ENCODE measurements around the gene DHX40. TPM values are rescaled to one million over a fixed set of nuclear protein-coding genes. Genes with fewer than 3 reads are reported as not detected.
A peak's percentile ranks its signal among the peaks of the same experiment; 100 is the strongest.
"Not testable (repeated sequence)": the region's sequence is repeated elsewhere in the genome, so short reads cannot be mapped to it uniquely, and the experiment has no call there.

The DHX40 gene
- total RNA-seq, 2 experiments from 2014 or later: 17.9 to 18.4 TPM

DNA sequence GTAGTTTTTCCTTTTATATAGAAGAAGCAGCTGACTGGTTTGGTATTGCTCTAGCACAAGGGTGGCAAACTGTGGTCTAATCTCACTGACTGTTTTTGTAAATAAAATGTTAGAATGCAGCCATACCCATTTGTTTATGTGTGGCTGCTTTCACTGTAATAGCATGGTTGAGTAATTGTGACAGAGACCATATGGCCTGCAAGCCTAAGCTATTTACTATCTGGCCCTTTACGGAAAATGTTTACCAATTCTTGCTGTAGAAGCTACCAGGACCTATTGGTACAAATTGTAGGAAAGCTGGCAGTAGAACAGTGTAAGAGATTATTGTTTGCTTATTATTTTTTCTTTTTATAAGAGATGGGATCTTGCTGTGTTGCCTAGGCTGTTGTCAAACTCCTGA lies 18.8 kb downstream of the DHX40 start:
- H3K9me3 Mint-ChIP-seq; H3K4me1 Mint-ChIP-seq; POLR2A ChIA-PET; H3K4me3 Mint-ChIP-seq; DNase-seq; H3K36me3 Mint-ChIP-seq (ENCODE audit: low read depth); CTCF ChIA-PET; H3K27me3 Mint-ChIP-seq; H3K27ac Mint-ChIP-seq: not testable (repeated sequence)

DNA sequence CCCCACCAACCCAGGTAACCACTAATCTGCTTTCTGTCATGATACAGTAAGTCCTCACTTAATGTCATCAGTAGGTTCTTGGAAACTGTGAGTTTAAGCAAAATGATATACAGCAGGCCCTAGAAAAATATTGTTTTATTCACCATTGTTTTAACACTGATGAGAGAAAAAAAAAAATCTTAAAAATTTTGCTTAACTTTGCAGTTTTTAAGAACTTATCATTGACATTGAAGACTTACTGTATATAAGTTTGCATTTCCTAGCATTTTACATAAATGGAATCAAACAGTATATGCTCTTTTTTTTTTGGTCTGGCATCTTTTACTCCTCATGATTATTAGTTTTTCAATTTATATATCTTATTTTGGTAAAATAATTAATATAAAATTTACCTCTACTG lies 34.8 kb downstream of the DHX40 start:
- H3K27me3 Mint-ChIP-seq: no peaks in the 10 kb centered on the region
- ChIA-PET POLR2A (no interaction called here), CTCF (interaction anchor here (1.0 kb wide), 1 partner anchor 11 kb away, joined by 4 read pairs; no protein-coding TSS in a partner anchor)
- no peak overlapping the region for H3K27ac Mint-ChIP-seq
- H3K4me1 Mint-ChIP-seq: peaks cover 6% of the 10 kb centered on the region
- H3K4me3 Mint-ChIP-seq: no peak overlapping the region
- peaks cover 27% of the 10 kb centered on the region for H3K36me3 Mint-ChIP-seq (ENCODE audit: low read depth)
- no peak for DNase-seq
- H3K9me3 Mint-ChIP-seq: no peaks in the 10 kb centered on the region

DNA sequence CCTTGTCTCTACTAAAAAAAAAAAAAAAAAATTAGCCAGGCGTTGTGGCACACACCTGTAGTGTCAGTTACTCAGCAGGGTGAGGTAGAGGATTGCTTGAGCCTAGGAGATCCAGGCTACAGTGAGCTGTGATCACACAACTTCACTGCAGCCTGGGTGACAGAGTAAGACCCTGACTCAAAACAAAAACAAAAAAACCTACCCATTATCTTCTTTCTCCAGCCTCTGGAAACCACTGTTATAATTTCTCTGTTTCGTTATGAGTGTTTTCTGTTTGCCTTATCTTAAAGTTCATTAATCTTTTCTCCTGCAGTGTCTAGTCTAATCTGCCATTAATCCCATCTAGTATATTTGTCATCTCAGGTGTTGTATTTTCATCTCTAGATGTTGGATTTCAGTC lies 35.7 kb downstream of the DHX40 start:
- POLR2A ChIA-PET: interaction anchor here (1.0 kb wide), 1 partner anchor 17 kb away, joined by 3 read pairs; no protein-coding TSS in a partner anchor
- Mint-ChIP-seq H3K9me3 (no peaks in the 10 kb centered on the region), H3K36me3 (ENCODE audit: low read depth) (peaks cover 31% of the 10 kb centered on the region), H3K27me3 (no peaks in the 10 kb centered on the region), H3K4me1 (peaks cover 6% of the 10 kb centered on the region), H3K4me3 (no peak overlapping the region), H3K27ac (no peak overlapping the region)
- no peak for DNase-seq
- CTCF ChIA-PET: interaction anchor here (1.0 kb wide), 1 partner anchor 10 kb away, joined by 4 read pairs; no protein-coding TSS in a partner anchor

- no peak overlapping the region for H3K4me3 Mint-ChIP-seq
These were observed 41.7 kb downstream of the DHX40 start for GRCh38 chr17:59607061-59607460.

GRCh38 chr17:59607817-59608403 lies 42.5 kb downstream of the DHX40 start:
- DNase-seq: peak; percentile 25
- Mint-ChIP-seq H3K36me3 (ENCODE audit: low read depth) (peaks cover 26% of the 10 kb centered on the region), H3K4me1 (peaks cover 5% of the 10 kb centered on the region), H3K27me3 (no peaks in the 10 kb centered on the region), H3K4me3 (no peak overlapping the region), H3K9me3 (no peaks in the 10 kb centered on the region), H3K27ac (no peak overlapping the region)
- ChIA-PET CTCF (interaction anchor here (0.6 to 1.0 kb wide), 3 partner anchors 12 to 353 kb away, joined by 3 read pairs; partner anchors contain the start of gene CLTC), POLR2A (no interaction called here)

More at GRCh38 chr17:59607061-59607460, 41.7 kb downstream of the DHX40 start:
- Mint-ChIP-seq H3K27ac (no peak overlapping the region), H3K27me3 (no peaks in the 10 kb centered on the region), H3K4me1 (peaks cover 5% of the 10 kb centered on the region), H3K9me3 (no peaks in the 10 kb centered on the region), H3K36me3 (ENCODE audit: low read depth) (peaks cover 32% of the 10 kb centered on the region)
- DNase-seq: no peak
- ChIA-PET CTCF (interaction anchor here (0.6 to 0.9 kb wide), 3 partner anchors 72 to 354 kb away, joined by 3 to 5 read pairs (median 3); no protein-coding TSS in a partner anchor), POLR2A (no interaction called here)

GRCh38 chr17:59611503-59611902 lies 46.1 kb downstream of the DHX40 start:
- Mint-ChIP-seq H3K27me3 (no peaks in the 10 kb centered on the region), H3K9me3 (no peaks in the 10 kb centered on the region), H3K36me3 (ENCODE audit: low read depth) (peaks cover 12% of the 10 kb centered on the region), H3K4me1 (peaks cover 5% of the 10 kb centered on the region), H3K4me3 (no peak overlapping the region), H3K27ac (no peak overlapping the region)
- DNase-seq: no peak
- ChIA-PET CTCF (interaction anchor here (1.2 kb wide), 1 partner anchor 11 kb away, joined by 4 read pairs; no protein-coding TSS in a partner anchor), POLR2A (interaction anchor here (0.6 kb wide), 1 partner anchor 666 kb away, joined by 4 read pairs; no protein-coding TSS in a partner anchor)

DNA sequence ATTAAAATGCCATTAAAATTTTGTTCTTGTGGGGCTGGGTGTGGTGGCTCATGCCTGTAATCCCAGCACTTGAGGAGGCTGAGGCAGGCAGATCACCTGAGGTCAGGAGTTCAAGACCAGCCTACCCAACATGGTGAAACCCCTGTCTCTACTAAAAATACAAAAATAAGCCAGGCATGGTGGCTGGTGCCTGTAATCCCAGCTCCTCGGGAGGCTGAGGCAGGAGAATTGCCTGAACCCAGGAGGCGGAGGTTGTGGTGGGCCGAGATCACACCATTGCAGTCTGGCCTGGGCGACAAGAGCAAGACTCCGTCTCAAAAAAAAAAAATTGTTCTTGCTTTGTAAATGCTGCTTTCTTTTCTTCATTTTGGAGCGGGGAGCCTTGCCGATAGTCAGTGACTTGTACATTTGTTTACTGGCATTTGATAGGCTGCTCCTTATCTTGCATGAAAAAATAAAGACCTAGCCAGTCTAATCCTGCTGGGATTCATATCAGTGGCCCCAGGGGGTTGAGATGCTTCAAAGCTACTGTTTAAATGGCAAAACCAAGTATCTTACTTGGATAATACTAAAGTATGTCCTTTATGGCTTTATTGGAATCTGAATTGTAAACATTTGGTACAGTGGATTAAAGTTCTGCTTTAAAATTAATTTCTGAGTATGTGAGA lies 51.0 kb downstream of the DHX40 start:
- Mint-ChIP-seq H3K9me3 (no peaks in the 10 kb centered on the region), H3K27me3 (no peaks in the 10 kb centered on the region), H3K36me3 (ENCODE audit: low read depth) (peaks cover 9% of the 10 kb centered on the region), H3K4me1 (peaks cover 30% of the 10 kb centered on the region), H3K4me3 (no peak overlapping the region), H3K27ac (no peak overlapping the region)
- DNase-seq: no peak
- ChIA-PET POLR2A (no interaction called here), CTCF (interaction anchor here (1.1 kb wide), 1 partner anchor 27 kb away, joined by 3 read pairs; no protein-coding TSS in a partner anchor)

GRCh38 chr17:59617156-59617732 lies 51.8 kb downstream of the DHX40 start:
- CTCF ChIA-PET: interaction anchor here (1.1 kb wide), 1 partner anchor 26 kb away, joined by 3 read pairs; no protein-coding TSS in a partner anchor
- no peak overlapping the region for H3K27ac Mint-ChIP-seq
- H3K4me1 Mint-ChIP-seq: peaks cover 39% of the 10 kb centered on the region
- no peaks in the 10 kb centered on the region for H3K9me3 Mint-ChIP-seq
- POLR2A ChIA-PET: interaction anchor here (1.0 kb wide), 1 partner anchor 16 kb away, joined by 3 read pairs; no protein-coding TSS in a partner anchor
- no peaks in the 10 kb centered on the region for H3K27me3 Mint-ChIP-seq
- H3K36me3 Mint-ChIP-seq (ENCODE audit: low read depth): peaks cover 11% of the 10 kb centered on the region
- DNase-seq: no peak
- H3K4me3 Mint-ChIP-seq: peak overlapping the region; percentile 91

DNA sequence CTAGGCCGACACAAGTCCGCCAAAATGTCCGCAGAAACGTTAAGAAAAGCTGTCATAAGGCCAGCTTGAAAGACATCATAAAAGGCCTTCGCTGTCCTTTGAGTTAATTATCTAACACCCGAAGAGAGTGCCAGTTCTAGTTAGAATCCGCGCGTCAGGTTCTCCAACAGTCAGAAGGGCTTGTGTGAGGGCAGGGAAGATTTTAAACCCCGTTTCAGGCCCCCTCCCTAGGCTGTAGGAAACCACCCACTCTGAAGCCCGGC lies 53.6 kb downstream of the DHX40 start:
- H3K4me1 Mint-ChIP-seq: peaks cover 52% of the 10 kb centered on the region

GRCh38 chr17:59619298-59620063 lies 54.1 kb downstream of the DHX40 start, which contains the start of gene CLTC:
Gene CLTC, plus strand, starts transcription at chr17:59619895. Its CDS starts 237 bp downstream, at chr17:59620132.
- Mint-ChIP-seq H3K36me3 (ENCODE audit: low read depth) (peaks cover 18% of the 10 kb centered on the region), H3K4me1 (peaks cover 57% of the 10 kb centered on the region)
- CTCF ChIA-PET: interaction anchor here (0.7 to 1.7 kb wide), 6 partner anchors 8 to 98 kb away, joined by 3 to 5 read pairs (median 3); no protein-coding TSS in a partner anchor

More for the DNA sequence above, 53.6 kb downstream of the DHX40 start:
- Mint-ChIP-seq H3K4me3 (peak overlapping the region; percentile 91), H3K36me3 (ENCODE audit: low read depth) (peaks cover 15% of the 10 kb centered on the region), H3K9me3 (no peaks in the 10 kb centered on the region), H3K27me3 (no peaks in the 10 kb centered on the region), H3K27ac (peak overlapping the region; percentile 99)
- POLR2A ChIA-PET: interaction anchor here (0.7 to 1.7 kb wide), 4 partner anchors 54 to 274 kb away, joined by 3 to 5 read pairs (median 4); partner anchors contain the start of genes DHX40, PTRH2, TUBD1 and VMP1
- DNase-seq: no peak
- CTCF ChIA-PET: interaction anchor here (0.7 to 1.7 kb wide), 6 partner anchors 9 to 98 kb away, joined by 3 to 5 read pairs (median 3); no protein-coding TSS in a partner anchor

GRCh38 chr17:59620064-59620359 lies 54.6 kb downstream of the DHX40 start:
- H3K27me3 Mint-ChIP-seq: no peaks in the 10 kb centered on the region
- H3K27ac Mint-ChIP-seq: peak overlapping the region; percentile 99
- POLR2A ChIA-PET: interaction anchor here (1.7 kb wide), 1 partner anchor 87 kb away, joined by 4 read pairs; the partner anchor contains the start of genes PTRH2 and VMP1
- no peak for DNase-seq
- peaks cover 57% of the 10 kb centered on the region for H3K4me1 Mint-ChIP-seq
- H3K4me3 Mint-ChIP-seq: peak overlapping the region; percentile 91
- H3K9me3 Mint-ChIP-seq: no peaks in the 10 kb centered on the region
- CTCF ChIA-PET: no interaction called here
- H3K36me3 Mint-ChIP-seq (ENCODE audit: low read depth): peaks cover 18% of the 10 kb centered on the region

More at GRCh38 chr17:59619298-59620063, 54.1 kb downstream of the DHX40 start, which contains the start of gene CLTC:
- H3K4me3 Mint-ChIP-seq: peak within 1 kb of the TSS; percentile 91
- POLR2A ChIA-PET: interaction anchor here (0.6 to 1.7 kb wide), 5 partner anchors 54 to 273 kb away, joined by 3 to 5 read pairs (median 4); partner anchors contain the start of genes DHX40, PTRH2, TUBD1 and VMP1
- peak; percentile 92 for DNase-seq
- peak within 1 kb of the TSS; percentile 99 for H3K27ac Mint-ChIP-seq
- no peaks in the 10 kb centered on the region for H3K27me3 Mint-ChIP-seq
- H3K9me3 Mint-ChIP-seq: no peaks in the 10 kb centered on the region

GRCh38 chr17:59620518-59621259 lies 55.3 kb downstream of the DHX40 start:
- H3K9me3 Mint-ChIP-seq: no peaks in the 10 kb centered on the region
- H3K4me1 Mint-ChIP-seq: peaks cover 60% of the 10 kb centered on the region
- peak; percentile 69 for DNase-seq
- H3K27me3 Mint-ChIP-seq: no peaks in the 10 kb centered on the region
- peaks cover 21% of the 10 kb centered on the region for H3K36me3 Mint-ChIP-seq (ENCODE audit: low read depth)
- POLR2A ChIA-PET: no interaction called here
- H3K4me3 Mint-ChIP-seq: peak overlapping the region; percentile 91
- CTCF ChIA-PET: no interaction called here
- H3K27ac Mint-ChIP-seq: peak overlapping the region; percentile 99
